ENCODE measurements around the gene XPNPEP2. TPM values are rescaled to one million over a fixed set of nuclear protein-coding genes. Genes with fewer than 3 reads are reported as not detected.

The XPNPEP2 gene
- total RNA-seq, 1 experiment from 2014 or later = 0.11 TPM

DNA sequence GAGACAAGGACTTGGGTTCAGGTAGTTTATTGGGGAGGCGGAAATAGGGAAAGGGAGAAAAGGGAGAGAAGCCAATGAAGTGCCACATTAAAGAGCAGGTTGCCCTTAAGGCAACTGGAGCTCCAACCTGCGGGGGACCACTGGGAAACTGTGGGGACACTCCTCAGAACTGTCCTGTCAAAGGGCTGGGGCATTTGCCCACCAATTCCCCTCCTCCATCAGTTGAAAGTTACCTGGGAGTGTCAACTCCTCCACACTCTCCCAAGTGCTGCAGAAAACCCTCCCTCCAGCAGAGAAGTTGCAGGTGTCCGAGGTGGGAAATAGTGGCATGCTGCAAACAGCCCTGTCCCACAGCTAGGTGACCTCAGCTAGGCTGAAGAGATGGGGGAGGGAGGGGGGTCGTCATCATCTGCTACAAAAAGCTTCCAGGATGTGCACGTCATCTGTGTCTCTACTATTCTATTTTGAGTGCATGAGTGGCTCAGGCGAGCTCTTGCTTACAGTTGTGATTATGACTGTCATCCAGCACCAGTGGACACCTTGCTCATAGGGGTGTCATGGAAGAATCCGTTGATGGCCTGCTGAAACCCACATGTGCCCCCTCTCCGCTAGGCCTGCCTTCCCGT, 41.5 kb upstream of the XPNPEP2 start (continued):
- TF ChIP-seq, protein P1, sequence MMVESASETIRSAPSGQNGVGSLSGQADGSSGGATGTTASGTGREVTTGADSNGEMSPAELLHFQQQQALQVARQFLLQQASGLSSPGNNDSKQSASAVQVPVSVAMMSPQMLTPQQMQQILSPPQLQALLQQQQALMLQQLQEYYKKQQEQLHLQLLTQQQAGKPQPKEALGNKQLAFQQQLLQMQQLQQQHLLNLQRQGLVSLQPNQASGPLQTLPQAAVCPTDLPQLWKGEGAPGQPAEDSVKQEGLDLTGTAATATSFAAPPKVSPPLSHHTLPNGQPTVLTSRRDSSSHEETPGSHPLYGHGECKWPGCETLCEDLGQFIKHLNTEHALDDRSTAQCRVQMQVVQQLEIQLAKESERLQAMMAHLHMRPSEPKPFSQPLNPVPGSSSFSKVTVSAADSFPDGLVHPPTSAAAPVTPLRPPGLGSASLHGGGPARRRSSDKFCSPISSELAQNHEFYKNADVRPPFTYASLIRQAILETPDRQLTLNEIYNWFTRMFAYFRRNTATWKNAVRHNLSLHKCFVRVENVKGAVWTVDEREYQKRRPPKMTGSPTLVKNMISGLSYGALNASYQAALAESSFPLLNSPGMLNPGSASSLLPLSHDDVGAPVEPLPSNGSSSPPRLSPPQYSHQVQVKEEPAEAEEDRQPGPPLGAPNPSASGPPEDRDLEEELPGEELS (CRISPR knock-in tag; IDR thresholded peaks at IDR 0.05) = no peak
- TF ChIP-seq, protein P2, sequence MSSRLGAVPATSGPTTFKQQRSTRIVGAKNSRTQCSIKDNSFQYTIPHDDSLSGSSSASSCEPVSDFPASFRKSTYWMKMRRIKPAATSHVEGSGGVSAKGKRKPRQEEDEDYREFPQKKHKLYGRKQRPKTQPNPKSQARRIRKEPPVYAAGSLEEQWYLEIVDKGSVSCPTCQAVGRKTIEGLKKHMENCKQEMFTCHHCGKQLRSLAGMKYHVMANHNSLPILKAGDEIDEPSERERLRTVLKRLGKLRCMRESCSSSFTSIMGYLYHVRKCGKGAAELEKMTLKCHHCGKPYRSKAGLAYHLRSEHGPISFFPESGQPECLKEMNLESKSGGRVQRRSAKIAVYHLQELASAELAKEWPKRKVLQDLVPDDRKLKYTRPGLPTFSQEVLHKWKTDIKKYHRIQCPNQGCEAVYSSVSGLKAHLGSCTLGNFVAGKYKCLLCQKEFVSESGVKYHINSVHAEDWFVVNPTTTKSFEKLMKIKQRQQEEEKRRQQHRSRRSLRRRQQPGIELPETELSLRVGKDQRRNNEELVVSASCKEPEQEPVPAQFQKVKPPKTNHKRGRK (CRISPR knock-in tag; IDR thresholded peaks at IDR 0.05; ENCODE audit: borderline replicate concordance) = no peak
- no peak for TF ChIP-seq TP53 (CRISPR knock-in tag; IDR thresholded peaks at IDR 0.05)
- TF ChIP-seq, protein P3, sequence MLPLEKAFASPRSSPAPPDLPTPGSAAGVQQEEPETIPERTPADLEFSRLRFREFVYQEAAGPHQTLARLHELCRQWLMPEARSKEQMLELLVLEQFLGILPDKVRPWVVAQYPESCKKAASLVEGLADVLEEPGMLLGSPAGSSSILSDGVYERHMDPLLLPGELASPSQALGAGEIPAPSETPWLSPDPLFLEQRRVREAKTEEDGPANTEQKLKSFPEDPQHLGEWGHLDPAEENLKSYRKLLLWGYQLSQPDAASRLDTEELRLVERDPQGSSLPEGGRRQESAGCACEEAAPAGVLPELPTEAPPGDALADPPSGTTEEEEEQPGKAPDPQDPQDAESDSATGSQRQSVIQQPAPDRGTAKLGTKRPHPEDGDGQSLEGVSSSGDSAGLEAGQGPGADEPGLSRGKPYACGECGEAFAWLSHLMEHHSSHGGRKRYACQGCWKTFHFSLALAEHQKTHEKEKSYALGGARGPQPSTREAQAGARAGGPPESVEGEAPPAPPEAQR (CRISPR knock-in tag; IDR thresholded peaks at IDR 0.05) = no peak
- no peak for TF ChIP-seq RELA (CRISPR knock-in tag; IDR thresholded peaks at IDR 0.05; ENCODE audit: borderline replicate concordance)

DNA sequence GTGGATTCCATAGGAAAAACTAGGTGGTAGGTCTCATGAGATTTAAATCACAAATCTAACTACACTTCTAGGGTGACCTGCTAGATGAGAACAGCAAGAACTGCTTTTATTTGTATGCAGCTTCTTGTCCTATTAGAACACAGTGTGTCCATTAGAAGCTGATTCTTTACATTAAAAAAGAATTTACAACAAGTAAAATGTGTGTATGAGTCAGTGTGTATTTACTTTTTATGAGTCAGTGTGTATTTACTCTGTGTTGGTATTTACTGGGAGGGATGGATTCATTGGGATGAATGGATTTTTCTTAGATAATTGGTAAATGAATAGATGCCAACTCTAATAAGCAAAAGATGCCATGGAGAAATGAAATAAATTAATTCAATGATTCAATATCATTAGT, 40.6 kb upstream of the XPNPEP2 start:
- ChIA-PET POLR2A (no interaction called here), CTCF (no interaction called here)
- no peaks in the 10 kb centered on the region; the same call in 1 of the 2 replicates for H3K36me3 Mint-ChIP-seq
- H3K4me1 Mint-ChIP-seq = peaks cover 43% of the 10 kb centered on the region
- no peak overlapping the region for H3K4me3 Mint-ChIP-seq
- peaks cover 4% of the 10 kb centered on the region; the same call in 1 of the 2 replicates for H3K9me3 Mint-ChIP-seq
- H3K27ac Mint-ChIP-seq = no peak overlapping the region
- ATAC-seq (no peak), DNase-seq (ENCODE audit: low spot score) (no peak)
- TF ChIP-seq NFE2L1 (CRISPR knock-in tag; IDR thresholded peaks at IDR 0.05) (no peak), FOXP1 (CRISPR knock-in tag; IDR thresholded peaks at IDR 0.05; ENCODE audit: borderline replicate concordance) (no peak), HMGA2 (CRISPR knock-in tag; IDR thresholded peaks at IDR 0.05) (no peak), FOXJ3 (CRISPR knock-in tag; IDR thresholded peaks at IDR 0.05; ENCODE audit: borderline replicate concordance) (no peak)
- TF ChIP-seq, protein P4, sequence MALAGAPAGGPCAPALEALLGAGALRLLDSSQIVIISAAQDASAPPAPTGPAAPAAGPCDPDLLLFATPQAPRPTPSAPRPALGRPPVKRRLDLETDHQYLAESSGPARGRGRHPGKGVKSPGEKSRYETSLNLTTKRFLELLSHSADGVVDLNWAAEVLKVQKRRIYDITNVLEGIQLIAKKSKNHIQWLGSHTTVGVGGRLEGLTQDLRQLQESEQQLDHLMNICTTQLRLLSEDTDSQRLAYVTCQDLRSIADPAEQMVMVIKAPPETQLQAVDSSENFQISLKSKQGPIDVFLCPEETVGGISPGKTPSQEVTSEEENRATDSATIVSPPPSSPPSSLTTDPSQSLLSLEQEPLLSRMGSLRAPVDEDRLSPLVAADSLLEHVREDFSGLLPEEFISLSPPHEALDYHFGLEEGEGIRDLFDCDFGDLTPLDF (CRISPR knock-in tag; IDR thresholded peaks at IDR 0.05) = no peak
- H3K27me3 Mint-ChIP-seq (ENCODE audit: low read depth) = peaks cover 4% of the 10 kb centered on the region

DNA sequence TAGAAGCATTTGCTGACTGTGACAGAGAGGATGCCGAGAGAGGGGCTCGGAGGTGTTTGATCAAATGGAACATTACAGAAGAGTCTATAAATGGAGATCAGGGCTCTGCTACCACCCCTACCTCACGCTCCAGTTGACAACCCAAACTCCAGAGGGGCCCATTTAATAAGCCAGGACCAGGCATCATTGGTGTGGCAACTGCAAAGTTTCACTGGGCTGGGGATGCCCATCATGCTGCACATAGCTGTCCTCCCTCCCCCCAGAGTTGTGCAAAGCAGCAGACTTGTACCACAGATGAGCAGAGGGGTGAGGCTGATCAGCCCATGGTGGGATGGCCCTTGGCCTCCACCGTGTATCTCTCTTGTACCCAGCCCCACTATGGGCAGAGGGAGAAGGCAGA, 38.2 kb upstream of the XPNPEP2 start:
- CTCF ChIA-PET = no interaction called here
- Mint-ChIP-seq H3K4me1 (peaks cover 33% of the 10 kb centered on the region), H3K4me3 (no peak overlapping the region), H3K9me3 (peaks cover 4% of the 10 kb centered on the region; the same call in 1 of the 2 replicates), H3K27me3 (ENCODE audit: low read depth) (peaks cover 4% of the 10 kb centered on the region), H3K36me3 (no peaks in the 10 kb centered on the region), H3K27ac (no peak overlapping the region)
- DNase-seq (ENCODE audit: low spot score) (no peak), ATAC-seq (no peak)
- POLR2A ChIA-PET = no interaction called here
- TF ChIP-seq ZNF671 (CRISPR knock-in tag; IDR thresholded peaks at IDR 0.05) (no peak), SOX15 (CRISPR knock-in tag; IDR thresholded peaks at IDR 0.05) (no peak), NR3C1 (CRISPR knock-in tag; conservative IDR thresholded peaks at IDR 0.05; ENCODE audit: low read depth) (no peak), TCF7 (CRISPR knock-in tag; IDR thresholded peaks at IDR 0.05; ENCODE audit: low read depth) (no peak), SMAD4 (CRISPR knock-in tag; IDR thresholded peaks at IDR 0.05) (no peak), GTF2I (CRISPR knock-in tag; conservative IDR thresholded peaks at IDR 0.05) (no peak), ZNF423 (CRISPR knock-in tag; IDR thresholded peaks at IDR 0.05) (no peak), TP53 (CRISPR knock-in tag; IDR thresholded peaks at IDR 0.05) (no peak), FOXK1 (CRISPR knock-in tag; IDR thresholded peaks at IDR 0.05) (no peak)
- TF ChIP-seq, protein P5, sequence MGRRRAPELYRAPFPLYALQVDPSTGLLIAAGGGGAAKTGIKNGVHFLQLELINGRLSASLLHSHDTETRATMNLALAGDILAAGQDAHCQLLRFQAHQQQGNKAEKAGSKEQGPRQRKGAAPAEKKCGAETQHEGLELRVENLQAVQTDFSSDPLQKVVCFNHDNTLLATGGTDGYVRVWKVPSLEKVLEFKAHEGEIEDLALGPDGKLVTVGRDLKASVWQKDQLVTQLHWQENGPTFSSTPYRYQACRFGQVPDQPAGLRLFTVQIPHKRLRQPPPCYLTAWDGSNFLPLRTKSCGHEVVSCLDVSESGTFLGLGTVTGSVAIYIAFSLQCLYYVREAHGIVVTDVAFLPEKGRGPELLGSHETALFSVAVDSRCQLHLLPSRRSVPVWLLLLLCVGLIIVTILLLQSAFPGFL (CRISPR knock-in tag; IDR thresholded peaks at IDR 0.05; ENCODE audit: borderline replicate concordance) = no peak
- TF ChIP-seq, protein P6, sequence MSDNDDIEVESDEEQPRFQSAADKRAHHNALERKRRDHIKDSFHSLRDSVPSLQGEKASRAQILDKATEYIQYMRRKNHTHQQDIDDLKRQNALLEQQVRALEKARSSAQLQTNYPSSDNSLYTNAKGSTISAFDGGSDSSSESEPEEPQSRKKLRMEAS (CRISPR knock-in tag; IDR thresholded peaks at IDR 0.05) = no peak
- TF ChIP-seq, protein P7, sequence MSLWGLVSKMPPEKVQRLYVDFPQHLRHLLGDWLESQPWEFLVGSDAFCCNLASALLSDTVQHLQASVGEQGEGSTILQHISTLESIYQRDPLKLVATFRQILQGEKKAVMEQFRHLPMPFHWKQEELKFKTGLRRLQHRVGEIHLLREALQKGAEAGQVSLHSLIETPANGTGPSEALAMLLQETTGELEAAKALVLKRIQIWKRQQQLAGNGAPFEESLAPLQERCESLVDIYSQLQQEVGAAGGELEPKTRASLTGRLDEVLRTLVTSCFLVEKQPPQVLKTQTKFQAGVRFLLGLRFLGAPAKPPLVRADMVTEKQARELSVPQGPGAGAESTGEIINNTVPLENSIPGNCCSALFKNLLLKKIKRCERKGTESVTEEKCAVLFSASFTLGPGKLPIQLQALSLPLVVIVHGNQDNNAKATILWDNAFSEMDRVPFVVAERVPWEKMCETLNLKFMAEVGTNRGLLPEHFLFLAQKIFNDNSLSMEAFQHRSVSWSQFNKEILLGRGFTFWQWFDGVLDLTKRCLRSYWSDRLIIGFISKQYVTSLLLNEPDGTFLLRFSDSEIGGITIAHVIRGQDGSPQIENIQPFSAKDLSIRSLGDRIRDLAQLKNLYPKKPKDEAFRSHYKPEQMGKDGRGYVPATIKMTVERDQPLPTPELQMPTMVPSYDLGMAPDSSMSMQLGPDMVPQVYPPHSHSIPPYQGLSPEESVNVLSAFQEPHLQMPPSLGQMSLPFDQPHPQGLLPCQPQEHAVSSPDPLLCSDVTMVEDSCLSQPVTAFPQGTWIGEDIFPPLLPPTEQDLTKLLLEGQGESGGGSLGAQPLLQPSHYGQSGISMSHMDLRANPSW (CRISPR knock-in tag; conservative IDR thresholded peaks at IDR 0.05; ENCODE audit: low read depth) = no peak
- TF ChIP-seq, protein P8, sequence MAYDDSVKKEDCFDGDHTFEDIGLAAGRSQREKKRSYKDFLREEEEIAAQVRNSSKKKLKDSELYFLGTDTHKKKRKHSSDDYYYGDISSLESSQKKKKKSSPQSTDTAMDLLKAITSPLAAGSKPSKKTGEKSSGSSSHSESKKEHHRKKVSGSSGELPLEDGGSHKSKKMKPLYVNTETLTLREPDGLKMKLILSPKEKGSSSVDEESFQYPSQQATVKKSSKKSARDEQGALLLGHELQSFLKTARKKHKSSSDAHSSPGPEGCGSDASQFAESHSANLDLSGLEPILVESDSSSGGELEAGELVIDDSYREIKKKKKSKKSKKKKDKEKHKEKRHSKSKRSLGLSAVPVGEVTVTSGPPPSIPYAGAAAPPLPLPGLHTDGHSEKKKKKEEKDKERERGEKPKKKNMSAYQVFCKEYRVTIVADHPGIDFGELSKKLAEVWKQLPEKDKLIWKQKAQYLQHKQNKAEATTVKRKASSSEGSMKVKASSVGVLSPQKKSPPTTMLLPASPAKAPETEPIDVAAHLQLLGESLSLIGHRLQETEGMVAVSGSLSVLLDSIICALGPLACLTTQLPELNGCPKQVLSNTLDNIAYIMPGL (CRISPR knock-in tag; IDR thresholded peaks at IDR 0.05) = no peak
